Activated CD8-positive, alpha-beta memory T cell treated with anti-CD3 and anti-CD28 coated beads for 48 hours (primary cell): ENCODE measurements around the gene CCL15.
A peak's percentile ranks its signal among the peaks of the same experiment; 100 is the strongest.
"Not testable (repeated sequence)": the region's sequence is repeated elsewhere in the genome, so short reads cannot be mapped to it uniquely, and the experiment has no call there.

ENCODE experiments used
- DNase-seq, 3 experiments: peaks; one replicate each; pipeline ENCODE4 v3.0.0-alpha.2; 2020; ENCODE audit warnings: low read depth in 2 of 3, low spot score in 2 of 3

Gene CCL15

GRCh38 chr17:35995346-35995745 lies 6.0 kb downstream of the CCL15 start:
- not testable (repeated sequence) for DNase-seq

- DNase-seq = no peak
Measured at GRCh38 chr17:35991075-35991474, 10.3 kb downstream of the CCL15 start.

GRCh38 chr17:35988164-35988563 lies 13.2 kb downstream of the CCL15 start:
- DNase-seq = no peak

- DNase-seq = no peak
Measured at GRCh38 chr17:35986643-35987042, 14.7 kb downstream of the CCL15 start, which contains the start of gene CCL14. CCL14 (minus strand) TSS chr17:35986729; CDS start chr17:35986649, 80 bp downstream.

- DNase-seq = no peak
Measured at GRCh38 chr17:35984140-35984539, 17.2 kb downstream of the CCL15 start.

- no peak for DNase-seq
Measured at GRCh38 chr17:35982409-35983191, 18.8 kb downstream of the CCL15 start.

- DNase-seq = no peak
Measured at GRCh38 chr17:35981908-35982330, 19.4 kb downstream of the CCL15 start.

- no peak for DNase-seq
Measured at GRCh38 chr17:35981246-35981645, 20.1 kb downstream of the CCL15 start, which contains the start of gene CCL16. CCL16 (minus strand) TSS chr17:35981497; CDS start chr17:35981420, 77 bp downstream.

- no peak for DNase-seq
Measured at GRCh38 chr17:35978346-35978745, 23.0 kb downstream of the CCL15 start.

- no peak for DNase-seq
Measured at GRCh38 chr17:35977509-35977908, 23.8 kb downstream of the CCL15 start.

GRCh38 chr17:35973333-35974260 lies 27.8 kb downstream of the CCL15 start:
- DNase-seq = no peak

- DNase-seq = no peak
Measured at GRCh38 chr17:35972945-35973332, 28.4 kb downstream of the CCL15 start.

- DNase-seq = no peak
Measured at GRCh38 chr17:35972535-35972934, 28.8 kb downstream of the CCL15 start.

- no peak for DNase-seq
Measured at GRCh38 chr17:35972066-35972465, 29.3 kb downstream of the CCL15 start.

- peak; percentile 23 to 63 (median 53) for DNase-seq
Measured at GRCh38 chr17:35969558-35970380, 31.6 kb downstream of the CCL15 start.

GRCh38 chr17:35968520-35969054 lies 32.8 kb downstream of the CCL15 start:
- no peak for DNase-seq

GRCh38 chr17:35965272-35965671 lies 36.1 kb downstream of the CCL15 start:
- no peak for DNase-seq

- DNase-seq = no peak
Measured at GRCh38 chr17:35963663-35964062, 37.7 kb downstream of the CCL15 start.

- DNase-seq = no peak
Measured at GRCh38 chr17:35953720-35954119, 47.6 kb downstream of the CCL15 start.

GRCh38 chr17:35949401-35949800 lies 52.0 kb downstream of the CCL15 start:
- DNase-seq = no peak

- DNase-seq = no peak
Measured at GRCh38 chr17:35948092-35948491, 53.3 kb downstream of the CCL15 start.
